GM18505 (cell line): Measurements from ENCODE around the gene MAP3K7.

Experiments used
- ATAC-seq: cut with Tn5 transposase; IDR thresholded peaks from one replicate; pipeline ENCODE4 v1.9.1; 2021; ENCODE audit not compliant: unreplicated experiment
- POLR2A ChIP-seq: IDR thresholded peaks from 4 replicates; pipeline ENCODE4 v1.6.1; 2011; ENCODE audit warnings: borderline replicate concordance; ENCODE audit not compliant: insufficient read depth, insufficient read length; ENCODE audit errors: extremely low read depth

Gene MAP3K7

GRCh38 chr6:90586836-90587638 is at the start of gene MAP3K7:
Gene MAP3K7, minus strand, starts transcription at chr6:90587072. Its CDS starts 189 bp downstream, at chr6:90586883.
- TF ChIP-seq POLR2A, result peak; percentile 93
- peak; percentile 88 for ATAC-seq

- ATAC-seq, result no peak
- TF ChIP-seq POLR2A, result no peak
Measured at GRCh38 chr6:90631046-90631445, 44.2 kb upstream of the MAP3K7 start.

- ATAC-seq, result no peak
- no peak for TF ChIP-seq POLR2A
Measured at GRCh38 chr6:90621581-90621980, 34.7 kb upstream of the MAP3K7 start.

GRCh38 chr6:90619221-90619620 is 32.3 kb upstream of the MAP3K7 start:
- no peak for TF ChIP-seq POLR2A
- no peak for ATAC-seq

- no peak for TF ChIP-seq POLR2A
- no peak for ATAC-seq
Measured at GRCh38 chr6:90612313-90612680, 25.4 kb upstream of the MAP3K7 start.

- TF ChIP-seq POLR2A, result no peak
- no peak for ATAC-seq
Measured at GRCh38 chr6:90611543-90612312, 24.9 kb upstream of the MAP3K7 start.

GRCh38 chr6:90610751-90611542 is 24.1 kb upstream of the MAP3K7 start:
- ATAC-seq, result peak; percentile 67
- no peak for TF ChIP-seq POLR2A

- TF ChIP-seq POLR2A, result no peak
- no peak for ATAC-seq
Measured at GRCh38 chr6:90610301-90610750, 23.5 kb upstream of the MAP3K7 start.

- TF ChIP-seq POLR2A, result no peak
- ATAC-seq, result no peak
Measured at GRCh38 chr6:90605749-90606340, 19.0 kb upstream of the MAP3K7 start.

- TF ChIP-seq POLR2A, result no peak
- ATAC-seq, result no peak
Measured at GRCh38 chr6:90604546-90604945, 17.7 kb upstream of the MAP3K7 start.

- no peak for TF ChIP-seq POLR2A
- no peak for ATAC-seq
Measured at GRCh38 chr6:90599151-90599550, 12.3 kb upstream of the MAP3K7 start.

- ATAC-seq, result no peak
- no peak for TF ChIP-seq POLR2A
Measured at GRCh38 chr6:90598192-90598951, 11.5 kb upstream of the MAP3K7 start.
